ENCODE results near the gene C10orf105.

GRCh38 chr10:71703577-71703976 lies 16.0 kb downstream of the C10orf105 start:
- TF ChIP-seq, protein P1, sequence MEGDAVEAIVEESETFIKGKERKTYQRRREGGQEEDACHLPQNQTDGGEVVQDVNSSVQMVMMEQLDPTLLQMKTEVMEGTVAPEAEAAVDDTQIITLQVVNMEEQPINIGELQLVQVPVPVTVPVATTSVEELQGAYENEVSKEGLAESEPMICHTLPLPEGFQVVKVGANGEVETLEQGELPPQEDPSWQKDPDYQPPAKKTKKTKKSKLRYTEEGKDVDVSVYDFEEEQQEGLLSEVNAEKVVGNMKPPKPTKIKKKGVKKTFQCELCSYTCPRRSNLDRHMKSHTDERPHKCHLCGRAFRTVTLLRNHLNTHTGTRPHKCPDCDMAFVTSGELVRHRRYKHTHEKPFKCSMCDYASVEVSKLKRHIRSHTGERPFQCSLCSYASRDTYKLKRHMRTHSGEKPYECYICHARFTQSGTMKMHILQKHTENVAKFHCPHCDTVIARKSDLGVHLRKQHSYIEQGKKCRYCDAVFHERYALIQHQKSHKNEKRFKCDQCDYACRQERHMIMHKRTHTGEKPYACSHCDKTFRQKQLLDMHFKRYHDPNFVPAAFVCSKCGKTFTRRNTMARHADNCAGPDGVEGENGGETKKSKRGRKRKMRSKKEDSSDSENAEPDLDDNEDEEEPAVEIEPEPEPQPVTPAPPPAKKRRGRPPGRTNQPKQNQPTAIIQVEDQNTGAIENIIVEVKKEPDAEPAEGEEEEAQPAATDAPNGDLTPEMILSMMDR (IDR thresholded peaks at IDR 0.05) = no peak
- TF ChIP-seq POLR2AphosphoS5 (IDR thresholded peaks at IDR 0.05; ENCODE audit: low read depth, low read length) (no peak), EP300 (IDR thresholded peaks at IDR 0.05; ENCODE audit: borderline replicate concordance in 1 of 2, low read depth in 1 of 2, low read length in 1 of 2) (no peak), SMC3 (IDR thresholded peaks at IDR 0.05; ENCODE audit: low read depth, low read length) (no peak), TAF1 (IDR thresholded peaks at IDR 0.05; ENCODE audit: borderline replicate concordance, low read depth, low read length) (no peak), FOXJ3 (CRISPR knock-in tag; IDR thresholded peaks at IDR 0.05) (no peak), EZH2phosphoT487 (IDR thresholded peaks at IDR 0.05; ENCODE audit: borderline replicate concordance, low read depth) (no peak), RAD21 (IDR thresholded peaks at IDR 0.05; ENCODE audit: low read length) (no peak), RFX5 (IDR thresholded peaks at IDR 0.05; ENCODE audit: low read length) (no peak), PBX3 (IDR thresholded peaks at IDR 0.05) (no peak), YY1 (IDR thresholded peaks at IDR 0.05; ENCODE audit: low read depth) (no peak), TEAD4 (IDR thresholded peaks at IDR 0.05; ENCODE audit: borderline replicate concordance, insufficient read depth) (no peak), NRF1 (IDR thresholded peaks at IDR 0.05; ENCODE audit: low read depth, low read length) (no peak)
- TF ChIP-seq, protein P2, sequence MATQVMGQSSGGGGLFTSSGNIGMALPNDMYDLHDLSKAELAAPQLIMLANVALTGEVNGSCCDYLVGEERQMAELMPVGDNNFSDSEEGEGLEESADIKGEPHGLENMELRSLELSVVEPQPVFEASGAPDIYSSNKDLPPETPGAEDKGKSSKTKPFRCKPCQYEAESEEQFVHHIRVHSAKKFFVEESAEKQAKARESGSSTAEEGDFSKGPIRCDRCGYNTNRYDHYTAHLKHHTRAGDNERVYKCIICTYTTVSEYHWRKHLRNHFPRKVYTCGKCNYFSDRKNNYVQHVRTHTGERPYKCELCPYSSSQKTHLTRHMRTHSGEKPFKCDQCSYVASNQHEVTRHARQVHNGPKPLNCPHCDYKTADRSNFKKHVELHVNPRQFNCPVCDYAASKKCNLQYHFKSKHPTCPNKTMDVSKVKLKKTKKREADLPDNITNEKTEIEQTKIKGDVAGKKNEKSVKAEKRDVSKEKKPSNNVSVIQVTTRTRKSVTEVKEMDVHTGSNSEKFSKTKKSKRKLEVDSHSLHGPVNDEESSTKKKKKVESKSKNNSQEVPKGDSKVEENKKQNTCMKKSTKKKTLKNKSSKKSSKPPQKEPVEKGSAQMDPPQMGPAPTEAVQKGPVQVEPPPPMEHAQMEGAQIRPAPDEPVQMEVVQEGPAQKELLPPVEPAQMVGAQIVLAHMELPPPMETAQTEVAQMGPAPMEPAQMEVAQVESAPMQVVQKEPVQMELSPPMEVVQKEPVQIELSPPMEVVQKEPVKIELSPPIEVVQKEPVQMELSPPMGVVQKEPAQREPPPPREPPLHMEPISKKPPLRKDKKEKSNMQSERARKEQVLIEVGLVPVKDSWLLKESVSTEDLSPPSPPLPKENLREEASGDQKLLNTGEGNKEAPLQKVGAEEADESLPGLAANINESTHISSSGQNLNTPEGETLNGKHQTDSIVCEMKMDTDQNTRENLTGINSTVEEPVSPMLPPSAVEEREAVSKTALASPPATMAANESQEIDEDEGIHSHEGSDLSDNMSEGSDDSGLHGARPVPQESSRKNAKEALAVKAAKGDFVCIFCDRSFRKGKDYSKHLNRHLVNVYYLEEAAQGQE (IDR thresholded peaks at IDR 0.05; ENCODE audit: low read depth, low read length) = no peak
